BLaER1 (cell line): Measurements from ENCODE around the gene MPO.

Experiments
- H3K27ac ChIP-seq: shearing (Covaris generic); formaldehyde crosslinking; 2 replicates; pipeline ENCODE4 v1.8.1; 2022
- H3K27me3 ChIP-seq: shearing (Covaris generic); formaldehyde crosslinking; 2 replicates; pipeline ENCODE4 v1.8.1; 2022
- H3K36me3 ChIP-seq: shearing (Covaris generic); formaldehyde crosslinking; 2 replicates; pipeline ENCODE4 v1.8.1; 2022
- H3K4me1 ChIP-seq: shearing (Covaris generic); formaldehyde crosslinking; 2 replicates; pipeline ENCODE4 v1.8.1; 2022
- H3K4me2 ChIP-seq: shearing (Covaris generic); formaldehyde crosslinking; 2 replicates; pipeline ENCODE4 v1.8.1; 2022
- H3K4me3 ChIP-seq: shearing (Covaris generic); formaldehyde crosslinking; 2 replicates; pipeline ENCODE4 v1.8.1; 2022
- H3K9ac ChIP-seq: shearing (Covaris generic); formaldehyde crosslinking; 2 replicates; pipeline ENCODE4 v1.8.1; 2022
- H3K9me3 ChIP-seq: shearing (Covaris generic); formaldehyde crosslinking; 2 replicates; pipeline ENCODE4 v1.8.1; 2022
- H4K20me1 ChIP-seq: shearing (Covaris generic); formaldehyde crosslinking; 2 replicates; pipeline ENCODE4 v1.8.1; 2022
- Cebpa-rat ChIP-seq: shearing (Covaris generic); IDR thresholded peaks from 2 replicates; pipeline ENCODE4 v1.8.1; 2022

The MPO gene

GRCh38 chr17:58307468-58308172 lies 26.9 kb upstream of the MPO start:
- Histone ChIP-seq H4K20me1 (no peaks in the 10 kb centered on the region), H3K9ac (no peak overlapping the region), H3K4me1 (peaks cover 24% of the 10 kb centered on the region), H3K4me3 (no peak overlapping the region), H3K36me3 (peaks cover 88% of the 10 kb centered on the region), H3K27ac (no peak overlapping the region), H3K27me3 (no peaks in the 10 kb centered on the region), H3K9me3 (no peaks in the 10 kb centered on the region), H3K4me2 (no peak overlapping the region)
- no peak for TF ChIP-seq Cebpa-rat

- Histone ChIP-seq H4K20me1 (no peaks in the 10 kb centered on the region), H3K36me3 (peaks cover 90% of the 10 kb centered on the region), H3K9me3 (no peaks in the 10 kb centered on the region), H3K9ac (no peak overlapping the region), H3K4me1 (peaks cover 32% of the 10 kb centered on the region), H3K27me3 (no peaks in the 10 kb centered on the region), H3K4me3 (no peak overlapping the region), H3K4me2 (no peak overlapping the region), H3K27ac (no peak overlapping the region)
- no peak for TF ChIP-seq Cebpa-rat
Measured at GRCh38 chr17:58306131-58306951, 25.6 kb upstream of the MPO start.

- H4K20me1 ChIP-seq, result no peaks in the 10 kb centered on the region
- peaks cover 32% of the 10 kb centered on the region for H3K4me1 ChIP-seq
- no peaks in the 10 kb centered on the region for H3K9me3 ChIP-seq
- no peak overlapping the region for H3K27ac ChIP-seq
- no peaks in the 10 kb centered on the region for H3K27me3 ChIP-seq
- H3K4me3 ChIP-seq, result no peak overlapping the region
- H3K9ac ChIP-seq, result no peak overlapping the region
- H3K4me2 ChIP-seq, result no peak overlapping the region
- H3K36me3 ChIP-seq, result peaks cover 88% of the 10 kb centered on the region
- TF ChIP-seq Cebpa-rat, result no peak
Measured at GRCh38 chr17:58305626-58306025, 24.9 kb upstream of the MPO start.

- Histone ChIP-seq H3K4me2 (peak overlapping the region; percentile 60; the same call in 1 of the 2 replicates), H3K27me3 (no peaks in the 10 kb centered on the region), H3K36me3 (peaks cover 81% of the 10 kb centered on the region), H3K4me3 (no peak overlapping the region), H4K20me1 (no peaks in the 10 kb centered on the region), H3K9ac (no peak overlapping the region), H3K4me1 (peaks cover 32% of the 10 kb centered on the region), H3K27ac (peak overlapping the region; percentile 58), H3K9me3 (no peaks in the 10 kb centered on the region)
- TF ChIP-seq Cebpa-rat, result no peak
Measured at GRCh38 chr17:58304750-58305486, 24.2 kb upstream of the MPO start.

GRCh38 chr17:58303971-58304749 lies 23.4 kb upstream of the MPO start:
- Histone ChIP-seq H4K20me1 (no peaks in the 10 kb centered on the region), H3K36me3 (peaks cover 74% of the 10 kb centered on the region), H3K27me3 (no peaks in the 10 kb centered on the region), H3K9ac (no peak overlapping the region), H3K4me1 (peaks cover 32% of the 10 kb centered on the region), H3K4me2 (peak overlapping the region; percentile 60), H3K4me3 (no peak overlapping the region), H3K27ac (peak overlapping the region; percentile 58), H3K9me3 (no peaks in the 10 kb centered on the region)
- no peak for TF ChIP-seq Cebpa-rat

GRCh38 chr17:58302919-58303585 lies 22.3 kb upstream of the MPO start:
- no peak for TF ChIP-seq Cebpa-rat
- H3K4me2 ChIP-seq, result peak overlapping the region; percentile 60
- H3K36me3 ChIP-seq, result peaks cover 62% of the 10 kb centered on the region
- H3K27me3 ChIP-seq, result no peaks in the 10 kb centered on the region
- H3K4me3 ChIP-seq, result no peak overlapping the region
- no peaks in the 10 kb centered on the region for H4K20me1 ChIP-seq
- H3K9me3 ChIP-seq, result no peaks in the 10 kb centered on the region
- H3K27ac ChIP-seq, result peak overlapping the region; percentile 48
- H3K4me1 ChIP-seq, result peaks cover 32% of the 10 kb centered on the region
- H3K9ac ChIP-seq, result 0 out of 2 replicates have a peak overlapping the region, but pooled peaks have one; percentile 24

GRCh38 chr17:58302171-58302918 lies 21.6 kb upstream of the MPO start:
- peak overlapping the region; percentile 60 for H3K4me2 ChIP-seq
- 0 out of 2 replicates have a peak overlapping the region, but pooled peaks have one; percentile 24 for H3K9ac ChIP-seq
- no peak overlapping the region for H3K4me3 ChIP-seq
- peaks cover 32% of the 10 kb centered on the region for H3K4me1 ChIP-seq
- no peaks in the 10 kb centered on the region for H3K9me3 ChIP-seq
- peak overlapping the region; percentile 48 for H3K27ac ChIP-seq
- TF ChIP-seq Cebpa-rat, result no peak
- H3K27me3 ChIP-seq, result no peaks in the 10 kb centered on the region
- H3K36me3 ChIP-seq, result peaks cover 55% of the 10 kb centered on the region
- no peaks in the 10 kb centered on the region for H4K20me1 ChIP-seq

GRCh38 chr17:58301504-58302150 lies 20.9 kb upstream of the MPO start:
- Histone ChIP-seq H3K4me3 (no peak overlapping the region), H3K27me3 (no peaks in the 10 kb centered on the region), H3K36me3 (peaks cover 48% of the 10 kb centered on the region), H3K9ac (no peak overlapping the region), H4K20me1 (no peaks in the 10 kb centered on the region), H3K9me3 (no peaks in the 10 kb centered on the region), H3K4me2 (no peak overlapping the region), H3K27ac (no peak overlapping the region; the same call in 1 of the 2 replicates), H3K4me1 (peaks cover 32% of the 10 kb centered on the region)
- TF ChIP-seq Cebpa-rat, result no peak
